ENCODE data around the gene FBXL15. TPM values are rescaled to one million over a fixed set of nuclear protein-coding genes. Genes with fewer than 3 reads are reported as not detected.

FBXL15 gene
- total RNA-seq, 1 donor from 2014 or later, result 25.6 TPM

- TF ChIP-seq CTCF (conservative IDR thresholded peaks at IDR 0.05), result no peak
- no peak for DNase-seq (ENCODE audit: low read depth, low spot score)
- H3K4me3 Mint-ChIP-seq, result peak overlapping the region; percentile 96
Observed at GRCh38 chr10:102434394-102435132, 13.9 kb downstream of the FBXL15 start.

GRCh38 chr10:102435133-102435497 is 14.5 kb downstream of the FBXL15 start:
- H3K9me3 Mint-ChIP-seq, result no peaks in the 10 kb centered on the region
- peaks cover 11% of the 10 kb centered on the region for H3K27me3 Mint-ChIP-seq (ENCODE audit: low read depth)
- TF ChIP-seq CTCF (conservative IDR thresholded peaks at IDR 0.05), result no peak
- H3K27ac Mint-ChIP-seq (ENCODE audit: unreplicated experiment), result no peak overlapping the region
- H3K4me3 Mint-ChIP-seq, result peak overlapping the region; percentile 96
- no peak for DNase-seq (ENCODE audit: low read depth, low spot score)
- peaks cover 52% of the 10 kb centered on the region for H3K4me1 Mint-ChIP-seq
- H3K36me3 Mint-ChIP-seq (ENCODE audit: low read depth), result no peaks in the 10 kb centered on the region

More at GRCh38 chr10:102434394-102435132, 13.9 kb downstream of the FBXL15 start:
- no peaks in the 10 kb centered on the region for H3K36me3 Mint-ChIP-seq (ENCODE audit: low read depth)
- peaks cover 52% of the 10 kb centered on the region for H3K4me1 Mint-ChIP-seq
- no peaks in the 10 kb centered on the region for H3K9me3 Mint-ChIP-seq
- H3K27me3 Mint-ChIP-seq (ENCODE audit: low read depth), result peaks cover 11% of the 10 kb centered on the region
- H3K27ac Mint-ChIP-seq (ENCODE audit: unreplicated experiment), result no peak overlapping the region

GRCh38 chr10:102435529-102436233 is 15.0 kb downstream of the FBXL15 start:
- Mint-ChIP-seq H3K4me3 (peak overlapping the region; percentile 96), H3K36me3 (ENCODE audit: low read depth) (no peaks in the 10 kb centered on the region), H3K27me3 (ENCODE audit: low read depth) (peaks cover 11% of the 10 kb centered on the region), H3K4me1 (peaks cover 52% of the 10 kb centered on the region), H3K9me3 (no peaks in the 10 kb centered on the region), H3K27ac (ENCODE audit: unreplicated experiment) (no peak overlapping the region)
- no peak for TF ChIP-seq CTCF (conservative IDR thresholded peaks at IDR 0.05)
- DNase-seq (ENCODE audit: low read depth, low spot score), result no peak

- Mint-ChIP-seq H3K27ac (ENCODE audit: unreplicated experiment) (no peak overlapping the region), H3K9me3 (no peaks in the 10 kb centered on the region), H3K27me3 (ENCODE audit: low read depth) (peaks cover 11% of the 10 kb centered on the region), H3K4me3 (peak overlapping the region; percentile 74), H3K36me3 (ENCODE audit: low read depth) (no peaks in the 10 kb centered on the region), H3K4me1 (peaks cover 52% of the 10 kb centered on the region)
- no peak for DNase-seq (ENCODE audit: low read depth, low spot score)
- no peak for TF ChIP-seq CTCF (conservative IDR thresholded peaks at IDR 0.05)
Observed at GRCh38 chr10:102436312-102436711, 15.7 kb downstream of the FBXL15 start.

GRCh38 chr10:102437515-102437914 is 16.9 kb downstream of the FBXL15 start:
- Mint-ChIP-seq H3K4me1 (peaks cover 43% of the 10 kb centered on the region), H3K27ac (ENCODE audit: unreplicated experiment) (no peak overlapping the region), H3K4me3 (peak overlapping the region; percentile 38), H3K27me3 (ENCODE audit: low read depth) (peaks cover 10% of the 10 kb centered on the region), H3K9me3 (no peaks in the 10 kb centered on the region), H3K36me3 (ENCODE audit: low read depth) (no peaks in the 10 kb centered on the region)
- no peak for TF ChIP-seq CTCF (conservative IDR thresholded peaks at IDR 0.05)
- no peak for DNase-seq (ENCODE audit: low read depth, low spot score)

Measured in neural crest cell (in vitro differentiated cells).